RWPE2 (cell line): ENCODE measurements around the gene ADRM1.

Experiments
- ATAC-seq: fragments of 200-7000 bp; cut with Tn5 transposase; 3 replicates; pipeline ENCODE4 v1.9.1; 2021; ENCODE audit warnings: low read depth
- DNase-seq: peaks from one replicate; pipeline ENCODE4 v3.0.0-alpha.2; 2020; ENCODE audit warnings: low spot score
- H3K27ac ChIP-seq: fragments of 450-650 bp; 2 replicates; pipeline ENCODE4 v1.5.1; 2017; ENCODE audit warnings: mild to moderate bottlenecking; ENCODE audit not compliant: poor library complexity, severe bottlenecking
- H3K27me3 ChIP-seq: fragments of 250-450 bp; sonication (Bioruptor Pico); 2 replicates; pipeline ENCODE4 v1.5.1; 2021; ENCODE audit warnings: mild to moderate bottlenecking, moderate library complexity; ENCODE audit not compliant: insufficient read depth, poor library complexity, severe bottlenecking
- H3K36me3 ChIP-seq: fragments of 250-450 bp; sonication (Bioruptor Pico); 2 replicates; pipeline ENCODE4 v1.5.1; 2020; ENCODE audit warnings: low read depth, mild to moderate bottlenecking, moderate library complexity
- H3K4me1 ChIP-seq: fragments of 250-450 bp; sonication (Bioruptor Pico); 2 replicates; pipeline ENCODE4 v1.5.1; 2021; ENCODE audit warnings: mild to moderate bottlenecking, moderate library complexity; ENCODE audit not compliant: insufficient read depth, poor library complexity, severe bottlenecking
- H3K4me3 ChIP-seq: fragments of 250-450 bp; sonication (Bioruptor Pico); 2 replicates; pipeline ENCODE4 v1.5.1; 2021; ENCODE audit warnings: mild to moderate bottlenecking, moderate library complexity; ENCODE audit not compliant: severe bottlenecking
- H3K9me3 ChIP-seq: fragments of 250-450 bp; sonication (Bioruptor Pico); 2 replicates; pipeline ENCODE4 v1.5.1; 2021; ENCODE audit warnings: mild to moderate bottlenecking, moderate library complexity; ENCODE audit not compliant: severe bottlenecking
- TF ChIP-seq, protein P1 (sequence below): fragments of 450-650 bp; IDR thresholded peaks from one replicate; pipeline ENCODE4 v1.5.1; 2017; ENCODE audit warnings: mild to moderate bottlenecking, moderate library complexity; ENCODE audit not compliant: poor library complexity, severe bottlenecking

Gene ADRM1

DNA sequence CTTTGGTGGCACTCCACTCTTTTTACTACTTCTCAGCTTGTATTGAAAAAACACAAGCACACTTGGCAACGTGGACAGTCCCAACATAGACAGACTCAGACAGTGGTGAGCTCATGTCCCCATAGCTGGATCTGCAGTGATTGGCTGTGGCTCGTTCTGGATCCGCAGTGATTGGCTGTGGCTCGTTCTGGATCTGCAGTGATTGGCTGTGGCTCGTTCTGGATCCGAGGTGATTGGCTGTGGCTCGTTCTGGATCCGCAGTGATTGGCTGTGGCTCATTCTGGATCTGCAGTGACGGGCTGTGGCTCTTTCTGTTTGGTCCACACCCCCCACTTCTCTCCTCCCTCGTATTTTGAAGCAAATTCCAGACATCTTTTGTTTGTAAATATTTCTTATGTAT is 36.5 kb upstream of the ADRM1 start:
- ATAC-seq (no peak), DNase-seq (no peak)
- no peaks in the 10 kb centered on the region for H3K4me1 ChIP-seq
- TF ChIP-seq, protein P1, sequence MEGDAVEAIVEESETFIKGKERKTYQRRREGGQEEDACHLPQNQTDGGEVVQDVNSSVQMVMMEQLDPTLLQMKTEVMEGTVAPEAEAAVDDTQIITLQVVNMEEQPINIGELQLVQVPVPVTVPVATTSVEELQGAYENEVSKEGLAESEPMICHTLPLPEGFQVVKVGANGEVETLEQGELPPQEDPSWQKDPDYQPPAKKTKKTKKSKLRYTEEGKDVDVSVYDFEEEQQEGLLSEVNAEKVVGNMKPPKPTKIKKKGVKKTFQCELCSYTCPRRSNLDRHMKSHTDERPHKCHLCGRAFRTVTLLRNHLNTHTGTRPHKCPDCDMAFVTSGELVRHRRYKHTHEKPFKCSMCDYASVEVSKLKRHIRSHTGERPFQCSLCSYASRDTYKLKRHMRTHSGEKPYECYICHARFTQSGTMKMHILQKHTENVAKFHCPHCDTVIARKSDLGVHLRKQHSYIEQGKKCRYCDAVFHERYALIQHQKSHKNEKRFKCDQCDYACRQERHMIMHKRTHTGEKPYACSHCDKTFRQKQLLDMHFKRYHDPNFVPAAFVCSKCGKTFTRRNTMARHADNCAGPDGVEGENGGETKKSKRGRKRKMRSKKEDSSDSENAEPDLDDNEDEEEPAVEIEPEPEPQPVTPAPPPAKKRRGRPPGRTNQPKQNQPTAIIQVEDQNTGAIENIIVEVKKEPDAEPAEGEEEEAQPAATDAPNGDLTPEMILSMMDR, result no peak
- H3K27me3 ChIP-seq, result no peaks in the 10 kb centered on the region
- peaks cover 74% of the 10 kb centered on the region for H3K36me3 ChIP-seq
- H3K27ac ChIP-seq, result no peak overlapping the region
- no peak overlapping the region for H3K4me3 ChIP-seq
- H3K9me3 ChIP-seq, result no peaks in the 10 kb centered on the region

DNA sequence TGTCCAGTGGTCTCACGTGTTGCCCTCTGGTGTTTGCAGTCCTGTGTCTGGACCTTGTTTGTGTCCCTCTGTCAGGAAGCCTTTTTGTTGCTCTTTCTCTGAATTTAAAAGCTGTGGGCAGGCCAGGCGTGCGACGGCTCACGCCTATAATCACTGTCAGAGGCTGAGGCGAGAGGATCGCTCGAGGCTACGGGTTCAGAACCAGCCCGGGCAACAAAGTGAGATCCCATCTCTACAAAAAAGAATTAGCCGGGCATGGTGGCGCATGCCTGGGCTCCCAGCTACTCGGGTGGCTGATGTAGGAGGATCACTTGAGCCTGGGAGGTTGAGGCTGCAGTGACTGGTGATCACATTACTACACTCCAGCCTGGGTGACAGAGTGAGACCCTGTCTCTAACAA is 35.9 kb upstream of the ADRM1 start:
- Histone ChIP-seq H3K4me1 (no peaks in the 10 kb centered on the region), H3K4me3 (no peak overlapping the region), H3K9me3 (no peaks in the 10 kb centered on the region), H3K36me3 (peaks cover 74% of the 10 kb centered on the region), H3K27me3 (no peaks in the 10 kb centered on the region), H3K27ac (no peak overlapping the region)
- DNase-seq, result no peak
- TF ChIP-seq, protein P1, result no peak
- ATAC-seq, result no peak

DNA sequence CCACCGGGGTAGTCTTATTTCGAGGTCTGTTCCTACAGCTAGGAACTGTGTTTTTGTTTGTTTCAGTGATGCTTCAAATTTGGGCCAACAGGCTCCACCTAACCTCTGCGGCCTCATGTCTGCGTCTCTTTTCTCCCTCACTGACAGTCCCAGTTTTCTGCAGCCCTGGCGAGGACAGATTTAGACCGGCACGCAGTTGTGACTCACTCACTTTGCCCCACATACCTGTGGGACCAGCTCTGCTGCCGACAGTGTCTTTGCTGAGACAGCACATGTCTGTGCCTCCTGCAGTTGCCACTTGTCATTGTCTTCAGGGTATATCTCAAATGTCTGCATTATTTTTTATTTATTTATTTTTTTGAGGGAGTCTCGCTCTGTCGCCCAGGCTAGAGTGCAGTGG is 35.3 kb upstream of the ADRM1 start:
- H3K9me3 ChIP-seq, result no peaks in the 10 kb centered on the region

DNA sequence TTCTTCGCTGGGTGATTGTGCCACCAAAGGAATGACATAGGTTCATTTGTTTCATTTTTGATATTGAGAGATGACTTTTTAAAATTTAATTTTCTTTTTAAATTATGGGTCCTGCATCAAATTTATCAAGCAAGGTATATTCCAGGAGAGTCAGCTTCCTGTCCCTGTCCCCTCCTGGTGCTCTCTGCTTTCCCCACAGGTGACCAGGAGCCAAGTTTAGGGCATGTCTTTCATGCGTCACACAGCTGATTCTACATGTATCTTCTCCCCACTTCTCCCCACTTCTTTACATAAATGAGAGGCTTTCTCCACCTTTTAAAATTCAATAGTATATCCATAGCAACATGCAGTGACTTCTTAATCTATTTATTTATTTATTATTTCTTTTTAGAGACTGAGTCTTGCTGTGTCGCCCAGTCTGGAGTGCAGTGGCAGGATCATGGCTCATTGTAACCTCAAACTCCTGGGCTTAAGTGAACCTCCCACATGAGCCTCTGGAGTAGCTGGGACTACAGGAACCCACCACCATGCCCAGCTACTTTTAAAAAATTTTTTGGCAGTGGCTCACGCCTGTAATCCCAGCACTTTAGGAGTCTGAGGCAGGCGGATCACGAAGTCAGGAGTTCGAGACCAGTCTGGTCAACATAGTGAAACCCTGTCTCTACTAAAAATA is 34.4 kb upstream of the ADRM1 start:
- Histone ChIP-seq H3K27me3 (no peaks in the 10 kb centered on the region), H3K36me3 (peaks cover 76% of the 10 kb centered on the region), H3K9me3 (no peaks in the 10 kb centered on the region), H3K4me1 (no peaks in the 10 kb centered on the region), H3K4me3 (no peak overlapping the region), H3K27ac (no peak overlapping the region)
- no peak for ATAC-seq
- TF ChIP-seq, protein P1, result no peak
- DNase-seq, result no peak

More for the DNA sequence above, 35.3 kb upstream of the ADRM1 start:
- Histone ChIP-seq H3K27ac (no peak overlapping the region), H3K4me1 (no peaks in the 10 kb centered on the region), H3K36me3 (peaks cover 74% of the 10 kb centered on the region), H3K4me3 (no peak overlapping the region), H3K27me3 (no peaks in the 10 kb centered on the region)
- TF ChIP-seq, protein P1, result no peak
- no peak for DNase-seq
- no peak for ATAC-seq

DNA sequence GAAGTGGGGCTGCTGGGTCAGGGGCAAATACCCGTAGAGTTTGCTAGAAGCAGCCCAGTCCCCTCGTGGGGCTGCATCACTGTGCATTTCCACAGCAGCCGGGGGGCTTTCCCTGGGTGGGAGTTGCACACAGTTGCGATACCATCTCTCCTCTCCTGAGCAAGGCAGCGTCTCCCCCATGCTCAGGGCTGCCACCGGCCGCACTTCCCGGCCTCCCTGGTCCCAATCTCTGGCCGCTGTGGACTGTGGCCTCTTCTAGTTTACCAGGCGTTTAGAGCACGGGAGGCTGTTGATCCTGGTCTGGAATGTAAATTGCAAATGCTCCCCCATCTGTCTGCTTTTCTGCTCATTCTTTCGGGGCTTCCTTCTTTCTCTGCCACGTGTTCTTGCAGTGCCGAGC is 33.4 kb upstream of the ADRM1 start:
- H3K9me3 ChIP-seq, result no peaks in the 10 kb centered on the region
- peaks cover 73% of the 10 kb centered on the region for H3K36me3 ChIP-seq
- no peaks in the 10 kb centered on the region for H3K27me3 ChIP-seq
- TF ChIP-seq, protein P1, result no peak
- no peak overlapping the region for H3K4me3 ChIP-seq
- H3K27ac ChIP-seq, result no peak overlapping the region
- no peak for ATAC-seq
- no peaks in the 10 kb centered on the region for H3K4me1 ChIP-seq
- DNase-seq, result no peak
